ENCODE results near the gene ZNF227.

GRCh38 chr19:44163789-44164188 lies 48.5 kb upstream of the ZNF227 start:
- TF ChIP-seq CTCF (IDR thresholded peaks at IDR 0.05), result no peak
- TF ChIP-seq POLR2A (IDR thresholded peaks at IDR 0.05), result no peak
